DMS79 treated with DMSO at 0.1 percent for 48 hours (cell line): ENCODE measurements around the gene OPHN1.
"Not testable (repeated sequence)": the region's sequence is repeated elsewhere in the genome, so short reads cannot be mapped to it uniquely, and the experiment has no call there.

Experiments used
- DNase-seq: peaks from one replicate; lab custom pipeline; 2025; lab: John Stamatoyannopoulos, UW

OPHN1 gene

DNA sequence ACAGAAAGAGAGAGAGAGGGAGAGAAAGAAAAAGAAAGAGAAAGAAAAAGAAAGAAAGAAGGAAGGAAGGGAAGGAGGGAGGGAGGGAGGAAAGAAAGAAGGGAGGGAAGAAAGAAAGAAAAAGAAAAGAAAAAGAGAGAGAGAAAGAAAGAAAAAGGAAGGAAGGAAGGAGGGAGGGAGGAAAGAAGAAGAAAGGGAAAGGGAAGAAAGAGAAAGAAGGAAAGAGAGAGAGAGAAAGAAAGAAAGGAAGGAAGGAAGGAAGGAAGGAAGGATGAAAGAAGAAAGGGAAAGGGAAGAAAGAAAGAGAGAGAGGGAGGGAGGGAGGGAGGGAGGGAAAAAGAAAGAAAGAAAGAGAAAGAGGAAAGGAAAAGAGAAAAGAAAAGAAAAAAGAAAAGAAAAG, 10.8 kb downstream of the OPHN1 start:
- DNase-seq: no peak

DNA sequence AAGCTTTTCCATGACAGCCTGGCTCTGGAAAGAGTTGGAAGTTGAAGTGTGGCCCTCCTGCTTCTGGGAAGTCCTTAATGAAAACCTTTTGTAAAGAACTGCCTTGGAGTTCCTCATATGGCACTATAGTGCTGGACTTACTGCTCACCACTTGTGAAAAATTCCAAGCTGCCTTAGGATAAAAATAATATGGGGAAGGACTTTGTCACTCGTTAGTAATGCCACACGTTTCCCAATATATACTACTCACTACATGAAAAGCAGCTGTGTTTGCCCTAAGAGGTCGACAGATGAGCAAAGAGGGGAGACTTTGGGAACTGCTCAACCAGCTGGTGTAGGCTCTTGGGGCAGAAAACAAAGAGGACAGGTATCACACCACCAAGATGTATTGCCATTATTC, 11.7 kb downstream of the OPHN1 start:
- DNase-seq: no peak

DNA sequence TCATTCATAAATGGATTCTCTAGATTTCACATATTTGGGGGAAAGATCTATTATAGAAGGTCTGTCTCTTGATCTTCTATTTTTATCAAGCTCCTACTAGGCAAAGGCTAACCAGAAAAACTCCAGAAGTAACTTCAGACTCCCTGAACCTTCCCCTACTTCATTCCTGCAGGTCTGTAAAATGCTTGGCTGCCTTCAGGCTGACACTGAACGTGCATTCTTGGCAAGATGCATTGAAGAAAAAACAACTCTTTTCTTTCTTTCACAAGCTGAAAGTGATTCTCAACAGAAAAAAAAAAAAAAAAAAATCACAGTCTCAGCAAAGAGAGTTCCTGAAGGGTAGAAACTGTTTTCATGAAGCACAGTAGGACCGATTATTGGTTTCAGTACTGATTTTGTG, 12.7 kb downstream of the OPHN1 start:
- DNase-seq: no peak

DNA sequence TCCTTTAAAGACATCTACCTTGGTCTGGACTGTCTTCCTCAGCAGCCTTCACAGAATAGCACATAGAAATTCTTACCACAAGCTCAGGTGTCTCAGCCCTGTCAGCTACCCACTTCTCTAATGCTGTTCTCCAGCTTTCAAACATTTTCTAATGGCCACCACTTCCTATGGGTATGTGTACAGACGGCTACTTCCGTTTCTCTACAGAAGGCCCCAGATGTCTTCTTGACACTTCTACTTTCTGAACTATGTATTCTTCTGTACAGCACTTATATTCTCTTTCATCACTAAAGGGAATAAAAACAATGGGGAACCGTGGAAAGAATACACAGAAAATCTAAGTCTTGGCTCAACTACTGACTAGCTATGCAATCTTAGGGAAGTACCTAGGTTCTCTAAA, 13.3 kb downstream of the OPHN1 start:
- DNase-seq: no peak

DNA sequence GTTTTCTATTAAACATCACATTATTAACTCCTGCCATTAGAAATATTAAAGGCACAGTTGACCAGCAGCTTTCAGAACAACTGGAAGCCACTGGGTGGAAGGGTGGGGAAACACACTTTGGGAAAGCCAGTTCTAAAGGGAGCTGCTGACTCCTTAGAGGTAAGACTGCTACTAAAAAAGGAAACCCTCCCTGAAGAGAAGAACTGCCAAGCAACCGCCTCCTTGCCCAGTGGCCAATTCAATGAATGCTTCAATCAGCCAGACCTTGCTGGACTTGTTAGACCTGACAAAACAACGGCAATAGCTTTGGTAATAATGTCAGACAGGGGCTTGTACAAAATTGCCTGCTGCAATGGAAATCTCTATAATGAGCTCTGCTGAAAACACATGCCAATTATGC, 15.6 kb downstream of the OPHN1 start:
- no peak for DNase-seq

DNA sequence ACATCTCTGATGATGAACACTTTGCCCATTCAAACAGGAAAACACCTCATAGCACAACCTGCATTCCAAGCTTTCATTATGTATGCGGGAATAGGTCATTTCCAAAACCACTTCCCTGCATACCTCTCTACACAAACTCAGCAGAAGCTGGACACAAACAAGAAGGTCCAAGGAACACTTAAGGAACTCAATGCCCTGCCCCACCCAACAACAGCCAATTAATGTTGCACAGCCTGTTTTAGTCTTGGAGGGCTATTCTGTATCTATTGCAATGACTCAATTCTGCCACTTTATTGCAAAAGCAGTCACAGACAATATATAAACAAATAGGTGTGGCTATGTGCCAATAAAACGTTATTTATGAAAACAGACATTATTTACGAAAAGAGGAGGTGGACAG, 16.7 kb downstream of the OPHN1 start:
- no peak for DNase-seq

DNA sequence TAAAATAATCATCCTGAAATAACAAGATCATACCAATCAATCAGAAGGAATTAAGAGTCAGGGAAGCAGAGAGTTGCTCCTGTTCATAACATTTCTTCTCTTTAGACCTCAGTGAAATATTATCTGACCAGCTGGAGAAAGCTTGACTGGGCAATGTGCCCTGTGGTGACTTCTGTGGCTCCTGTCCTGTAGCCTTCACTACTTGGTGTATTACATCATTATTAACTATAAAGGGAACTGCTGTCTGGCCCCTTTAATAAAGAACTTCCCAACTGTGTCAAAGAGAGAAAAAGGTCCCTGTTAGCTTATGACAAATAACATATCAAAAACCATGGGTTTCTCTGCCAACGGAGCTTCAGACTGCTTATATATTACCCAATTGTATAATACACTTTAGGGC, 18.0 kb downstream of the OPHN1 start:
- DNase-seq: no peak

DNA sequence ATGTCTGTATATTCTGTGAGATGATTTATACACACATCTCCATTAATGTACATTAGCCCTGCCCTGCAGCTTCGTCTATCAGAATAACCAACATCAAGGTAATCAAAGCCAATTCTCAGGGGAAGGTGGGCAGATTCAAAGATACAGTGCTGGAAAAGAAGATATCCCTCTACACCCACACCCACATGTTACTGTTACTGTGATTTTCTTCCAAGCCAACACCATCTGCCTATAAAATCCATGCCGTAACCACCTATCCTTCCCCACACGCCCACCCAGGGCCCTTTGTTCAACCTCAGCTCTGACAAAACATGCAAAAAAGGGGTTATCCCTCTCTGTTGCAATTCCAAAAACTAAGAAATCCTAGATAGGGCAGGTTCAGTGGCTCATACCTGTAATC, 20.0 kb downstream of the OPHN1 start:
- no peak for DNase-seq

DNA sequence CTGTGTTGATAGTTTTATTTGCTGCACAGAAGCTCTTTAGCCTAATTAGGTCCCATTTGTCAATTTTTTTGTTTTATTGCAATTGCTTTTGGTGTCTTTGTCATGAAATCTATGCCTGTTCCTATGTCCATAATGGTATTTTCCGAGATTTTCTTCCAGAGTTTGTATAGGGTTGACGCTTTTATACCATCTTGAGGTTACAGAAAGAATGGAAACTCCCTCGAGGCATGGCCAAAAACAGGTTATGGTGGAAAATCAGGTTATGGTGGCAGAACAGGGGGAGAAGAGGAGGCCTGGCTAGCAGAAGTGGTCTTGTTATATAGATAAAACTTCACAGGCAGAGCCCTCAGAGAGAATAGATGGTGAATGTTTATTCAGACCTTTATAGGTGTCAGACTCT, 21.6 kb downstream of the OPHN1 start:
- DNase-seq: no peak

DNA sequence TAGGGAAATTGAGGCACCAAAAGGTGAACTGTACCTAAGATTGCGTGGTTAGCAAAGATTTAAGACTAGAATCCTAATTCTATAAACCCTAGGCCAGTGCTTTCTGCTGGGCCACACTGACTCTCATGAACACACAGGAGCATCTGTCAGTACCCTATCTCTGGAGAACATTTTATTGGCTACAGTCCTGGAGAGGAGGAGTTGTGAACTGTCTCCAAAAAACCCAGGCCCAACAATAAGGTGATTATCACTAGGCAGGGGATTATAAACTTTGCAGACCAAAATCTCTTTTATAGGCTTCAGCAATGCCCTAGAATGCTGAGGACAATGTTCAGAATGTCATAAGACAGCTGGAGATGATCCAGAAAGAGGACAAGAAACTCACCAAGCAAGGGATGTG, 24.1 kb downstream of the OPHN1 start:
- no peak for DNase-seq

DNA sequence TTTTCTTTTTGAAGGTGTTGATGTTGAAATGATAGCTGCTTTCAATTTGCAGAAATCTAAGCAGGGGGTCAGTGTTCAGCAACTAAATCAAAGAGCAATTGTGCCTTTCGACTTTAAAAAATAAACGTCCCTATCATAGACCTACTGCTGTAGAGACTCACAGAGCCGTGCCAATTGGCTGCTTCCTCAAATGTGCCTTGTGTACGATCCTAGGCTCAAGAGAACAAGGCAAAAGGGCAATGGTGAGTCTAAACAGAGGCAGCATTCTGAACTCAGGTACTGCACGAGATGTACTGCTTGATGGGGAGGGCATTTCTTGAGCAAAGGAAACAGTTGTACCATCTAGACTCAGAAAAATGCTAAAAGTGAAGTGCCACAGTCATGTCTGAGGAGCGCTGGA, 29.8 kb downstream of the OPHN1 start:
- no peak for DNase-seq

DNA sequence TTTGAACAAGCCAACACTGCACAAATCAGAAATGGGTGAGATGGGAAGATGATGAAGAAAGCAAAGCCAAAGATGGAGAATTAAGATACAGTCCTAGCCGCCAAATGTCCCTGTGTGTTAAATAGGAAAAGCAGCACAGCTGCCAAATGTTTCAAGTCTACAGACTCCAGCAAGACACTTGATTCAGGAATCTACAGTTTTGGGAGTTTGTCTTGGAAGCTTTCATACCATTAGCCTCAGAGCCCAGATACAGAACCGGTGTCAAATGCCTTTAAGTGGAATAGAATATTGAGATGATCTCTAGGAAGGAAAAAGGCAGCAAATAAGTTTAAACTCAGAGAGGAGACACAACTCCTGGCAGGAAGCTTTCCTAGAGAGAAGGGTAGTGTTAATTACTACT, 30.3 kb downstream of the OPHN1 start:
- DNase-seq: no peak

DNA sequence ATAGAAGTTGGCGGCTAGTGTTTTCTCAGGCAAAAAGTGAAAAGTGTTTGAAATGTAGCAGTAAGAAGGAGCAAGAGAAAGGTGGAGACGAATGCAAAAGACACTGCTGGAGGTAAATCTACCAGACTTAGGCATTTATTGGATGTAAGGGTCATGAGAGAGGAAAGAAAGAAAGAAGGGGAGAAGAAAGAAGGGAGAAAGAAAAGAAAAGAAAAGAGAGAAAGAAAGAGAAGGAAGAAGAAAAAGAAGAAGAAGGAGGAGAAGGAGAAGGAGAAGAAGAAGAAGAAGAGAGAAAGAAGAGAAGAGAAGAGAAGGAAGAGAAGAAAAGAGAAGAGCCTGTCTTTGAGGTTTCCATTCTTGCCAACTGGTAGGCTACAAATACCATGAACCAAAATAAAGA, 31.2 kb downstream of the OPHN1 start:
- DNase-seq: no peak

DNA sequence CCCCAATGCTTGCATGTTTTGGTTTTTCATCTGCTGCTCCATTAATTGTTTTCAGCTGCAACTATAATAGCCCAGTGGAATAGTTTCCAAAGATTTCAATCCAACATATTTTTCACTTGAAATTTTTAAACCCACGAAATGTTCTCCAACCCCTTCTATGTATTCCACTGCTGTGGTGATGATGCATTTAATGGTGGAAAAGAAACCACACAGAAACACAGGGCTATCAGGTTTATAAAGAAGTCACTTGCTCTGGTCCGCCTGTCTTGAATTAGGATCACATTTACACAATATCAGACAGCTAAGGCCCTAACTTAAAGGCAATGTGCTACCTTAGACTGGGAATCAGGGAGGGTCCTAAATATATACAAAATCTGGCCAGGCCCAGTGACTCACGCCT, 35.0 kb downstream of the OPHN1 start:
- DNase-seq: no peak

DNA sequence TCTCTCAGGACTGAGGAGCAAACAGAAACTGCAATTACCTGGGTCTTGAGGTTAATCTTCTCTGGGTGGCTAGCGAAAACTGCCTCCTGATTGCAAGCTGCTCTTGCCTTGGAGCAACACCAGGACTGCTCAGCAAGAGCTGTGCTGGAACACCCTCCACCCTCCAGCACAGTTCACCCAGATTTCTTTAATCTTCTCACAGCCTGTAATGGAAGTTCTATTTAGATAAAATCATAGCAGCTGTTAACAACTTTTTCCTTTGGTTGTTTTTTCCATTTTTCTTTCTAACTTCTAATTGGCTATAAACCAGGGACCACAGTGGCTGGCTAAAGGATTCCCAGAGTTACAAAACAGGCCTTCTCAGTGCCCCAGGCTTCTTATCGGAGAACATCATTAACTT, 36.3 kb downstream of the OPHN1 start:
- DNase-seq: no peak

DNA sequence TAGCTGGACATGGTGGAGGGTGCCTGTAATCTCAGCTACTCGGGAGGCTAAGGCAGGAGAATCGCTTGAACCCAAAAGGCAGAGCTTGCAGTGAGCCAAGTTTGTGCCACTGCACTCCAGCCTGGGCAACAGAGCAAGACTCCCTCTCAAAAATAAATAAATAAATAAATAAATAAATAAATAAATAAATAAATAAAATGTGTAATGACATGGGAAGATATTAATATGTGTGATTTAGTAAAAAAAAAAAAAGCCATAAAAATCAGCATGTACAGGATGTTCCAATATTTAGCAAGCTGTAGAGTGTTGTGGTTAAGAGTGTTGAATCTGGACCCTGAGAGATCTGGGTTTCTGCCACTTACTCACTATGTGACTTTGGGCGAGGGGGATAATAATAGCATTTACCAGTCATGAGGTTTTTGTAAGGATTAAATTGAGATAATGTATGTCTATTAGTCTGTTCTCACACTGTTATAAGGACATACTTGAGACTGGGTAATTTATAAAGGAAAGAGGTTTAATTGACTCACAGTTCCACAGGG, 43.8 kb downstream of the OPHN1 start:
- not testable (repeated sequence) for DNase-seq

DNA sequence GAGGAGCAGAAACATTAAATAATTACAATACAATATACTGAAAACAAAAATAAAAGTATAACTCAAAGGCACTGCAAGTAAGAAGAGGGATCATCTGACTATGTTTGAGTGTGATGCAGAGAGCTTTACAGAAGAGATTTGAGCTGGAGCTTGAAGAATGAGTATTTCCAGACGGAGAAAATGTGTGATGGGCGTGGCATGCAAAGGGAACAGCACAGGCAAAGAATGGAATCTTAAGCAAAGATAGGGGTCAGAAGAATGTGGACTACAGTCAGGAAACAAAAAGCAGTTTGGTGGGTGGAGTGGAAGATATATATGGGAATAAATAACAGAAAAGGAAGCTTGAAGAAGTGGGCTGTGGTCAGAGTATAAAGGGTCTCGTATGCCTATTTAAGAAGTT, 45.5 kb downstream of the OPHN1 start:
- DNase-seq: no peak

DNA sequence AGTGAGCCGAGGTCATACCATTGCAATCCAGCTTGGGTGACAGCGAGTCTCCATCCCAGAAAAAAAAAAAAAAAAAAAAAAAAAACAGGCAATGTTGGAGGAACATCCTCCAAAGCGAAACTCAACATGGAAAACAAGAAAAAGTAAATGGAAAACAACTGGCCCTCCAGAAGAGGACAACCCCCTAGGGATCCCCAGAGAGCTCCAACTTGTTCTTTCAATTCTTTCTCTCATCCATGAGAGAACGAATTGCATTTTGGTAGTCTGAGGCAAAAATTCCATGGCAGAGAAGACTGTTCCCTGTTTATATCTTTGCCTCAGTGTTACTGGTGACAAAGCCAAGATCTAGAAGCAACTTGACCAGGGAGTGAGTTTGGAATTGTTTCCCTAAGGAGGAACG, 49.8 kb downstream of the OPHN1 start:
- no peak for DNase-seq

DNA sequence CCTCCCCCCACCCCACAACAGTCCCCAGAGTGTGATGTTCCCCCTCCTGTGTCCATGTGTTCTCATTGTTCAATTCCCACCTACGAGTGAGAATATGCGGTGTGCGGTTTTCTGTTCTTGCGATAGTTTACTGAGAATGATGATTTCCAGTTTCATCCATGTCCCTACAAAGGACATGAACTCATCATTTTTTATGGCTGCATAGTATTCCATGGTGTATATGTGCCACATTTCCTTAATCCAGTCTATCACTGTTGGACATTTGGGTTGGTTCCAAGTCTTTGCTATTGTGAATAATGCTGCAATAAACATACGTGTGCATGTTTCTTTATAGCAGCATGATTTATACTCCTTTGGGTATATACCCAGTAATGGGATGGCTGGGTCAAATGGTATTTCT, 55.7 kb downstream of the OPHN1 start:
- not testable (repeated sequence) for DNase-seq

DNA sequence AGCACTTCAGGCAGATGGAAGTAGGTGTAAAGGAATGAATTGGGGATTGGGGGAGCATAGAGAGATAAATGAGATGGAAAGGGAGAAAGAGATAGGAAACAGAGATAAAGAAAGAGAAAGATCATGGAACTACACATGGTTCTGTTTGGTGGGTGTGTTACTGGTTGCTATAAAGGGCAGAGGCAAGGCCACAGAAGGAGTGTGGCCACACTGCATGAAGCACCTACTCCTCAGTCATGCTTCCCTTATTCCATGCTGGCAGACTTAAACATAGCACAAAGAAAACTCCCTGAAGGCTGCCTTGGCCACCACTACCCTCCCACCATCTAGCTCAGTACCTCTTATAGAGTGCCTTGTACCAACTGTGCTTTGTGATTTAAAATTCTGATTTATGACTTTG, 56.9 kb downstream of the OPHN1 start:
- no peak for DNase-seq

DNA sequence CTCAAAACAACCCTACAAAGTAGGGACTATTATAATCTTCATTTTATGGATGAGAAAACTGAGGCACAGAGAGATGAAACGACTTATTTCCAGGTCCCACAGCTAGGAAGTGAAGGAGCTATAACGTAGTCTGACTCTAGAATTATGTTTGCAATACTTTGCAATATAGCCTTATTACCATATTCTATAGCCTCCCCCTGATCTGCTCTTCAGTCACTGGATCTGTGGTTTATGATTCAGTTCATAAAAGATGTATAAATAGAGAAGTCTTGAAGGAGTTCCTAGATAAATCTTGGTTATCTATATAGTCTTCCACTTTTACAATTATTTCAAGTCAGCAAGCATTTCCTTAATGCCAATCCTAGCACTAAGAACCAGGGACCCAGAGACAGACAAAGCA, 57.5 kb downstream of the OPHN1 start:
- DNase-seq: no peak

DNA sequence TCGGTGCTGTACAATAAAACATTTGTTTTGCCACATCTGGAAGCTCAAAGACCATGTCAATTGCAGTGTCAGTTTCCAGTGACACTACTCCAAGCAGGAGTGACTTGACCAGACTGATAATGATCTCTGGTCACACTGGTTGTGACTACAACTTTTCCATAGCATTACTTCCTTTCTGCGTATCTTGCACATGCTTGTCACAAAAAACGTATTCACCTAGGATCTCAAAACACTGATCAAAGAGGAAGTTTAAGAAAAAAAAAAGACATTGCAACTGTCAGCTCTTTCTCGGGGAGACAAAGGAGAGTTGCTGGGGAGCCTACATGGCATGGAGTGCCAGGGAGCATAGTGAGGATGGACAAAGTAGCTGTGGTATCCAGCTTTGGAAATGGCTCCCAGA, 60.6 kb downstream of the OPHN1 start:
- DNase-seq: no peak

DNA sequence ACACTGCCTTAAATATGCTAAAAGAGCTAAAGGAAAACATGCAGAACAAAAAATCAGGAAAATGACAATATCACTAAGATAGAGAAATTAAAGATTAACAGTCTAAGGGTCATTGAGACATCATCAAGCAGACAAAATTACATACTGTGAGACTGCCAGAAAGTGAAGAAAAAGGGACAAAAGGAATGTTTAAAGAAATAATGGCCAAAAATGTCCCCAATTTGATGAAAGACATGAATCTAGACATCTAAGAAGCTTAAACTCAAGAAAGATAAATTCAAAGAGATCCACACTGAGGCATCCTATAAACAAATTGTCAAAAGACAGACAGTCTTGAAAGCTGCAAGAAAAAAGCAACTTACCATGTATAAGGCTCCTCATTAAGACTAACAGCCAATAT, 63.7 kb downstream of the OPHN1 start:
- DNase-seq: no peak

DNA sequence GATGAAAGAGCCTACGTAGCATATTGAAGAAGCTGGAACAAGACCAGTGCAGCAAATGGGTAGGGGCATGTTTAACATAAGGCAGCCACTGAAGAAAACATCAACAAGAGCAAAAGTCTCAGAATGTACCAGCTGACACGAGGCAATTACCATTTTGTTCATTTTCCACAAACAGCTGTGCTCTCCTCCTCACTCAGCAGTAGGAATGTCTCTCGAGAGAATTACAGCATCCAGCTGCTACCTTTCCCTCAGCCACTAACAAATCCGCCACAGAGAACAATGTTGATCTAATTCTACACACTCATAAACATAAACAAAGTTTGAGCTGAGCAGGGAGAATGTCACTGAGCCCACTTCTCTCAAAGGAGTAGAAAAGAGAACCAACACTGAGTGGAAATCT, 68.0 kb downstream of the OPHN1 start:
- no peak for DNase-seq

DNA sequence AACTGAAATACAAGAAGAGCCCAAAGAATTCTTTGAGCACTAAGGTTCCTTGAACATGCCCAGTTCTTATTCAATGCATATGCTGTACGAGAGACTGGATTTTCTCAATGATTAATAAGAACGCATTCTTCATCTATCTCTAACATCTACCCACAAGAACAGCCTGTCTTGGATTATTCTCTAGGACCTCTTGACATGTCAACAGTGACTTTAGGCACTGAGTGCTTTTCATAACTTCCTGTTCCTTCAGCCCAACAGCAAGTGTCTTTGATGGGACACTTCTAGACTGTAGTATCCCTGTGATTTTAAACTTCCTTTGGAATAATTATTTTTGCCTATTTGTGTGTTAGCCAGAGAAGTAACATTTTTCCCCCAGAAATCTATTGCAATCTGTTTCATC, 69.3 kb downstream of the OPHN1 start:
- DNase-seq: no peak
